ENCODE results near the gene DAAM1.

DAAM1 gene

DNA sequence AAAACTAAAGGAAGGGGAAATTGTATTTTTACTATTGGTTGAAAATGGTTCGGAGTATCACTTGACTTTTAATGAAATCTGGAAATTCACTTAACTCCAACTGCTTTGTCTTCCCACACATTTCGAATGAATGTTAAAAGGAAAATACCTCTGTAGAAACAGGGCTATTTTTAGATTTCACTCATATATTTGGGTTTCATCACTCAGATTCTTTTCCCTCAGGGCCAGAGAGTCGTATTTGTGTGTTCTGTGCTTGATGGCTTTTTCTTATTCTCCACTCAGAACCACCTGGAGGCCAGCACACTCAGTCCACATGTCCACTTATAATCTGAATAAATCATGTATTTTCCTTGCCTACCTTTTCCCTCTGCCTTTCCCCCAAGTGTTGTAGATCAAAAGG is 40.0 kb downstream of the DAAM1 start:
- DNase-seq = no peak

DNA sequence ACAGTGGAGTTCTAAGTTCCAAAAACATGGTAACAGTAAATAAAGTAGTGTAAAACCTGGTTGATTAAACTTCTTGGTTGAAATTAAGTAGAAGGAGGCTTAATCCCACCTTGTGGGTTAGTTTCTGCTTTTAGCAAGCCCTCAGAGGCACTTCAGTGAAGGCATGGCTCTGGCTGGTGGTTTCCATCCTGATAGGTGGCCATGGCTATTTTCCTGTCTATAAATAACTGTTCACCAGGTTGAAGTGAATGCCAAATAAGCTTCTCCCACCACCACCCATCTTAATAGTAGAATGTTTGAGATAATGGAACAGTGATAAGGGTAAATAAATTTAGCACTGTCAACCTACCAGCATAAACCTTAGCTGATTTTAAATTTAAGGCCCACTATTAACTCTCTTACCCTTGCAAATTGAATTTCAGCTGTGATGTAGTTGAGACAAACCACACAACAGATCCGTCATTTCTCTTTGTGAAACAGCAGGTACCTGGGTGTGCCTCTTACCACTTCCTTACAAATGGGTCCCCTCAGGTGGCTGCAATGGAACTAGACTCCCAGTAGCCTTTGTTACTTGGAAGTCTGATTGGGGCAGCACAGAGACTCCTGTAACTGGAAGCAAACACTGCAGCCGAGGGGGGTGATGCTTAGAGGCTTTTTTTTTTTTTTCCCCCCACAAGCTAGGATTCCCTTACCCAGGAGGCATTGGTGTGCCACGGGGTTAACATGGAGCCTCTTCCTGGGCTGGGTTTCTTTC is 41.4 kb downstream of the DAAM1 start:
- no peak for DNase-seq

DNA sequence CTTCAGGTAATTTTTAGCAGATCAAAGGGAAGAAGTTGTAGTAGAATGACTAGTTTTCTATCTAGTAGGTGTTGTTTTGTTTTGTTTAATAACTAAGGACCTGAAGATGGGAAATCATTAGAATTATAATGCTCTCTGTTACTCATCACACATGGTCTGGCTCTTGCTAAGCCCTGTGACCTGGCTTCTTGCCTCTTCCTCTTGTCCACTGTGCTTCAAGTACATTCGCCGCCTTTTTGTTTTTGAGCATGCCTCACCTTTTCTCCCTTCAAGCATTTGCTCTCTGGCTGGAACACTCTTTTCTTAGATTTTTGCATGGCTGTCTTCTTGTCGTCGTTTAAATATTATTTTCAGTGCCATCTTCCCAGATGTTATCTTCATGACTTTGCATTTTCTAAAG is 47.7 kb downstream of the DAAM1 start:
- no peak for DNase-seq

DNA sequence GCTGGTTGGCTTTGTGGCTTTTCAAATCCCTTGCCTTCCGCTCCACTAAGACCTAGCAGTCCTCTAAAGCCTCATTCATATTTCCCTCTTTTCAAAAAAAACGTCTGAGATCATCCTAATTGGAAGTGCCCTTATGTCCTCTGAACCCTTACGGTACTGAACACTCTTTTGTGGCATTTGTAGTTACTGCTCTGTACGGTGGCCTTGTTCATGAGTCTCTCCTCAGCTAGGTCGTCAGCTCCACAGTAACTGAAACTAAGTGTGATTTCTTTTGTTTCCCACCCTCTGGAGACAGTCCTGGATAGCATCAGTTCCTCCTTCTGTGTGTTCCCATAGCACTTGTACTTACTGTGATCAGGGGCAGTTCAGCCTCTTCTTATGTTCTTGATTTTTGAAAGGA is 49.7 kb downstream of the DAAM1 start:
- no peak for DNase-seq

DNA sequence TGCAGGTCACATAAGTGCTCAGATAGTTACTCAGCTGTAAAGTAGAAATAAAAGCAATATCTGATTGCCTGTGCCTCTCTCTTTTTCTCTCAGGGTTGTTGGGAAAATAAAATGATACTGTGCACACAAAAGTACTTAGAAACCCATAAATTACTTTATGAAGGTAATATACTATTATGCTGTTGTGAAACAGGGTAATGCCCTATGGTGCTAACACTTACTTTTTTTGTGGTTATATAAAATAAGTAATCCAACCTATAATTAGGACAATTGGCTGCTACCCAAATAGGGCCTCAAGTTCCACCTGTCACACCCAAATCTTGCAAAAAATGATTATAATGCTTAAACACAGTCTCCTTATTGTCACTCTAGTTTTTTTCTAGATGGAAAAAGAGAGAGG is 50.6 kb downstream of the DAAM1 start:
- DNase-seq = no peak

DNA sequence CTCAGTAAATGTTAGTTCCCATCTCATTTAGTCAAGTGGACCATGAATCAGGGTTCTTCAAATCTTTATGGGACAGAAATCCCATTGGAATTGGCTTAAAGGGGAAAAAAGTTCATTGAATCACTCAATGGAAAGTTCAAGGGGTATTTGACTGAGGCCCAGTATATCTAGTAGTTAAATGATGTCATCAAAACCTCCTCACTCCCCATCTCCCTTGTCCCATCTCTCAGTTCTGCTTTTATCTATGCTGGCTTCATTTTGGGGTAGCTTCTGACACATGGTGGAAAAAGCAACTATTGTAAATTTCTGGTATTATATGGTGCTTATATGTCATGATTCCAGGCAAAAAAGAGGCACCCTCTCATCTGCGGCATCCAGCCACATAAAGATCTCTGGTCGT is 51.9 kb downstream of the DAAM1 start:
- no peak for DNase-seq

DNA sequence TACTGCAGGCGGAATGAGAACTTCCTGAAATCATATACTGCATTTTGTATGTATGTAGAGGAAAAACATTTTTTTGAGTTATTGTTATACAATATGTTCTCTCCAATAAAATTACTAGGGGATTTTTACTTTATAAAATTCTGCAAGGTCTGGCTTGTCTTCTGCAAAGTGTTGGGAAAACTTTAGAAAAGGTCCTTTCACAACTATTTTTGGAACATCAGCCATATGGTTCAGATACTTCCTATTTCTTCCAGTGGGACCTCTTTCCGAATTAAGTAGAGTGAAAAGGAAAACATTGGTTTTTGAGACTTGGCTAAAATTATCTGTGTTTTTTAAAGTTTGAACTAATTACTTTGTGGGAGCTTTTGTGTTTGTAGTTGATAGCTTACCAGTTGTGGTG is 52.7 kb downstream of the DAAM1 start:
- no peak for DNase-seq

DNA sequence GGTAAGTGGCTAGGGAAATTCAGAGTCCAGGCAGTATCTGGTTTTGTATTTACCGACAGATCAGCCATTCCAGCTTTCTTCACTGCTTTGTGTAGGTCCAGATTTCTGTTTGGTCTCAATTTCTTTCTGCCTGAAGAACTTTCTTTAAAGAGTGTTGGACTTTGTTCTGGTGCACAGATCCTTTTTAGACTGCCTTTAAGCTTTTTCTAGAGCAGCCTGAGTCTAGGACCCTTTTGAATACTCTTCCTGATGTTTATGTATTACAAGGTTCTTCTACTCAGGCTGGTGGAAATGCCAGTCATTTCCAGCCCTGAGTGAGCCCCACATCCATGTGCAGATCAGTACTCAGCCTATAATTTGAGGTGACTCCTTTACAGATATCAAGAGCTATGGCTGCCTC is 54.7 kb downstream of the DAAM1 start:
- no peak for DNase-seq

DNA sequence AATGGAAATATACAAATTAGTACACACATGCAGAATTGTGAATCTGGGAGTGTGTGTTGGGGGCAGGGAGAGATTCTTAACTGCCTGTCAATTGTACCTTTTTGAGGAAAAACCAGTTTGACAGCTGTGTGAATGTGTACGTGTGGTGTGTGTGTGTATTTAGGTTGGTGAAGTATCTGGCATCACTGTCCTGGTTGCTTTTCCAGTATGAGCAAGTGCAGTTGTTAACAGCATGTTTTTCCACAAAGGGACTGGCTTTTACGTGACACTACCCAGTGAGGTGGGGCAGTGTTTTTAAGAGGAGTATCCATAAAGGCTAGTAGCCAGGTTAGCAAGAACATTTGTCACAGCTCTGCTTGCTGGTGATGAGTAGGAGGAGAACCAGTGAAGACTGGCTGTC is 56.1 kb downstream of the DAAM1 start:
- DNase-seq = no peak

DNA sequence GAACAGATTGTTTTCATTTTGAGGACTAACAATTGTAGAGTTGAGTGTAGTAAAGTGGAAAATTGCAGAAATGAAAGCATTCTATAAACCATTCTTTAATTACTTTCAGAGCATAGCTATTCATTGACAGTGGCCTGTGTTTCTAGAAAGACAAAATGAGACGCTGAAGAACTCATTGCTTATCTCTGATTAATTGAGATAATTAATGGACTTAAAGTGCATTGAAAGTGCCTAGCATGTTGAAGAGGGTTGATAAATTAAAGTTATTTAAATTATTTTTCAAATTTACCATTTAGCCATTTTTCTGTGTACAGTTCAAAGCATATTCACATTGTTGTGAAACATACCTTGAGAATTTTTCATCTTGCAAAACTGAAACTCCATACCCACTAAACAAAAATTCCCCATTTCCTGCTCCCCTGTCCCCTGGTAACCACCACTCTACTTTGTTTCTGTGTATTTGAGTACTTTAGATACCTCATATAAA is 57.4 kb downstream of the DAAM1 start:
- no peak for DNase-seq

DNA sequence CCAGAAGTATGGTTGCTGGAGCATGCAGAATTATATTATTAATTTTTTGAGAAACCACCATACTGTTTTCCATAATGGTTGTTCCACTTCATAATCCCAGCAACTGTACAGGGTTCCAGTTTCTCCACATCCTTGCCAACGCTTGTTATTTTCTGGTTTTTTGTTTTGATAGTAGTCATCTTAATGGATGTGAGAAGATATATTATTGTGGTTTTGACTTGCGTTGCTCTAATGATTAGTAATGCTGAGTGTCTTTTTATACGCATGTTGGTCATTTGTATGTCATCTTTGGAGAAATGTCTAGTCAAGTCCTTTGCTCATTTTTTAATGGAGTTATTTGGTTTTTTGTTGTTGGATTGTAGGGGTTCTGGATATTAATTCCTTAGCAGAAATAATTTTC is 58.1 kb downstream of the DAAM1 start:
- DNase-seq = no peak

DNA sequence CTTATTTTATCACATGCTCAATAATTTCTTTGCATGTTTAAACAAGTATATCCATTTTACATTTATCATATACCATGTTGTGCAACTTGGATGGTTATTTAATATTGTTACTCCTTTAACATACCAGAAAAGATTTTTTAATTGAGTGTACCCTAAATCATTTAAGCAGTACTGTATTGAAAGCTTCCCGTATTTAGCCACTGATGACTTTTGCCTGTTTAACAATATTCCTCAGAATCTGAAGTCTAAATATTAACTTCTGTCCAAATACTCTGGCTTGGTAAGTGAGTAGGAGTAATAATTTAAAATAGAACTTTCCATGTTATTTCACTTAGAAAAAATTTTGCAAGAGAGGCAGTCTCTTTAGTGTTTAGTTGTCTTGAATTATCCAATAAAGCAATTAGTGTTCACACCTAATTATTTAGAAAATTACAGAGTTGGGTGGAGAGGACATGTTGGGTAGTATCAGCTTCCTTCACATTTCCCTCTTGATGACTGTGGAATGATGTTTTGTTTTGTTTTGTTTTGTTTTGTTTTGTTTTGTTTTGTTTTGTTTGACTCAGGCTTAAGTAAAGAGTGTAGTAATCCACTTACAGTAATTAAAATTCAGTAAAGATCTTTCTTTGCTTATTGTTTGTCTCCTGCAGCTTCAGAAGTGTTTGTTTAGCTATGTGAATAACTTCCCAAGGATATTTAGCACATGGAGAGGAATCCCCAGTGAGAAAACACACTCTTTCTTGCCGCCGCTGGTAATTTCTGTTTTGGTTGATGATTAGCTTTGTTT is 59.5 kb downstream of the DAAM1 start:
- DNase-seq = no peak

DNA sequence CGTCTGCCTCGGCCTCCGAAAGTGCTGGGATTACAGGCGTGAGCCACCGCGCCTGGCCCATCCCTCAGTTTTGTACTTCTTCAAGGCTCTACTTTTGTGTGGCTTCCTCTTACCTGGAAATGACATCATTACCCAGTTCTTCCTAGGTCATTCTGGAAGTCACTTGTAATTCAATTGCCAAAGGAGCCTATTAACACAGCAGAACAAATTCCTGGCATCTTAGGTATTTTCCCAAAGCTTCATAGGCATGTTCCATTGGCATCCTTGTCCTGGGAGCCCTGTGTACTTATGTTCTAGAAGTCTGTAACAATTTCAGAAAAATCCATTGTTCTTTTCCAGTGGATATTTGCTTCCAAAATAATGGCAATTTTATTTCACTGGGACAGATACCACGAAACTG is 60.6 kb downstream of the DAAM1 start:
- no peak for DNase-seq

DNA sequence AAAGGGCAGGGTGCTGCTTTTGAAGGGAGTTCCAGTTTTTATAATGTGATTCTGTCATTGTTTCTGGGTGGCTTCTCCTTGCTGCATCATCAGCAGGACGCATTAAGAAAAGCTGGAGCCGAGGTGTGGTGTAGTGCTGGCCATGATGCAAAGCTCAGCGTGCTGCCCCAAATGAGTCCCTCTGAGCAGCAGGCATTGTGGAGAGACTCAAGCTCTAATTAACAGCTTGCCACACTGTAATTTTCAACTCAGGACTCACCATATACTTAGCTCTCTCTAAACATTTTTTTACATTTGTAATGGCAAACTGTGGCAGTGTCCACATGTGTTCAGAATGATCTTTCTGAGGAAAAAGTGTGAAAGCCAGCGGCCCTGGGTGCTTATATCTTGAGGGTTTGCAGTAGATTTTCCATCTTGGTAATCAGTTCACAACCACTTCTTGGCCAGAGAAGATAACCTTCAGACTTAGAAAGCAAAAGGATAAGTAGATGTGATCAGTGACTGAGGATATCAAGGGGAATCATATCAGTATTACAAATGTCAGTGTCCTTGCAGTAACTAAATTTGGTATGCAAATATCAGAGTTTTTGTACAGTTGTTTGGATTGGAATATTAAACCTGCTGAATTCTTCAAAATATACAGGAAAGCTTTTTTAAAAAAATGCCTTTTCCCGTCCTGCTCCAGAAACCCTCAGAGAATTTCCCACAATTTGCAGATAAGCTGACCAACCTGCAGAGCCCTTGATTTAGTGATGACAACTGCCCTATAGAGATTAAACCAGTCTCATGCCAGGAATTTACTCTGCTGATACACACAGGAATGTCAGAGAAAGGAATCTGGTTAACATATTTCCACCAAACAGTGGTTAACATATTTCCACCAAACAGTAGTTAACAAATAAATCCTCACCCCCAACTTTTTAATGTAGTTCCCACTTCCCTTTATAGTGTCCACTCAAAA is 63.6 kb downstream of the DAAM1 start:
- no peak for DNase-seq

DNA sequence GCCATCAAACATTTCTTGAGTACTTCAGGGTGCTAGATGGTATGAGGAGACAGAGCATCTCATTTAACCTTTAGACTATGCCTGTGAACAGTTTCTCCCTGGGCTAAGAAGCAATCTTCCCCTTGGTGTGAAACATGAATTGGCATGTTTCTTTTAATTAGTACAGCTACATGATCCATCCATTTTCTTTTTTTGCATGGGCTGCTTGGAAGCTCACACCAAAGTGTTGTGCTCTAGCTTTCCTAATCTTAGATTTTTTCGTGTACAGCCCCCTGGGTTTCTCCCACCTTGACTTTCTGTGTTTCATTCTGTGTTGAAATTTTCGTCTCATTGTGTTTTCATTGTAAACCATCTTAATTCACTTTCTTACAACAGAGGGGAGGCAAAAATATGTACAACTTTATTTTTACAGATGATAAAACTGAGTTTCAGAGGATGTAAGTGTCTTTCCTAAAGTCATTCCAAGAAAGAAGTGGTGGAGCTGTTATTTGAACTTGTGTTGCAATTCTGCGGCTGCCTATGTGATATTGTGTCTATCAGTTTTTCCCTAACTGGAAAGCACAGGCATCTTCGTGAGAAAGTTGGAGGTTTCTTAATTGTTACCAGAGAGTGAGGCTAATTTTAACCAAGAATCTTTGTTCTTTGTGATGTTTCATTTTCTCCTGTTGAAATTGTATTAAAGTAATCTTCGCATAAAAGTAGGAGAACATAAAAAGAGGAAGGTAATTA is 64.5 kb downstream of the DAAM1 start:
- no peak for DNase-seq

DNA sequence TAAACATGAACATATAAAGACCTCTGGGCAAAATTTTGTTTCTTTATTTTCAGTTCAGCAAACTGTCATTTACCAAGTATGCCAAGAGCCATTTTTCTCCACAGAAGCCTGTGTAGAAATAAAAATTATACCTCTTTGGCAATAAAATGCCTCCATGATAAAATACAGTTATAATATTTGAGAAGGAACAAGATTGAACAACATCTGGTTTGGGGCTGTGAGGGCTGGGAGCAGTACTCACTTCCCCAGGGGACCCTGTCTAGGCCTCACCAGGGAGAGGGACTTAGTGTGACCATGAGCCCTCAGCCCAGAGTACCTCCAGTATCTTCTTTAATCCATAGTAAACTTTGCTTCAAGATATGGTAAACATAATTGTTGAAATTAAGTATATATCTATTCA is 65.1 kb downstream of the DAAM1 start:
- DNase-seq = no peak

DNA sequence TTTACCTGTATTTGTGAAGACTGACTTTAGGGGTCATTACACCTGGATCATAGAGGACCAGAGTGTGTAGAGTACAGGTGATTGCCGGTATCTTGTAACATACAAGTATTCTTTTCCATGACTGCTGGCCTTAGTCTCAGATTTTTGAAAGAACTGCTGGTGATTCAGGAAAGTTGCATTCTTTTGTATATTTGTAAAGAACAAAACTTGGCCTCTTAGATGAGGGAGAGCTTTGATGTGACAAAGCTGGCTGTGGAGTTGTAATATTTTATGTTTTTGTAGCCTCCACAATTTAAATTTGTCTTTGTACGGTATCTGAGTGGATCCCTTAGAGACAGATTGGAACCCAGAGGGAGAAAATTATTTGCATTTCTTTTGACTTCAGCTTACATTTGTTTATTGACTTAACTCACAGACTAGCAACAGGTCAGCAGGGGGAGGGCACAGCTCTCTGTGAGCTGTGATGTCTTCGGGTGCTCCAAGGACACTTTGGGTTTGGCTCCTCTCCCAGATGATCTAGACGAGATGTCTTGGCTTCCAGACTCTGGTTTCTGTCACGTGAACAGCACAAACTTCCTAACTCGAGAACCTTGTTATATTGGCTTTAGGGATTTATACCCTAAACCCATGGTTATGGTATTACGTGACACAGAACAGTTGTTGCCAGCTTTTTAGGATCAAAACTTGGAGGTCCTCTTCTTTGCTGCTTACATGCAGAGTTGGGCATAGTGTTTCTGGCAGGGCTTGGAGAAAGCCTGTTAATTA is 65.9 kb downstream of the DAAM1 start:
- no peak for DNase-seq

DNA sequence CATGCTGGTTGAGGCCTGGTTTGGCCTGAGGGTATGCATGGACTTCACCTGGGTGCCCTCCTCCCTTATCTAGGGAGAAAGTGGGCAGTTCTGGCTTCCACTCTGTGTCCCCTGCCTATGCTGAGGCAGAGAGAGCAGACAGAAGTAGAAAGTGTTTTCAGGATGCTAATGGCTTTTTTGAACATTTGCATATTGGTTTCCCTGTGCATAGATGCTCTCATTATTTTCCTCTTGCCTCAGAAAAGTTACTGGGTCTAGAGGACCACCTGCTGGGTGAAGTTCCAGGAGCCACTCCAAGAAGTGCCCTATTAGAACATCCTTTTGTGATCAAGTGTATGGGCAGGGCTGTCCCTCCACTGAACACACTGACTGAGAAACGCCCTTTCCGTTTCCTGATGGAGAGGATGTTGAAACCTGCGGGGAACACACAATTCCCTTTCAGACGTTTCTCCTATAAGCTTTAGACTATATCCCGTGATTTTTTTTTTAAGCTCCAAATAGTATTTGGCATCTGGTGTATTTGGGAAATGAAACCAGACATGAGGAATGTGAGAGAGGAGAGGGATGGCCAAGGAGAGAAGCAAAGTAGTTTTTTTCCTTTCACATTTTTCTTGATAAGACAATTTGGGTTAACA is 66.6 kb downstream of the DAAM1 start:
- no peak for DNase-seq

DNA sequence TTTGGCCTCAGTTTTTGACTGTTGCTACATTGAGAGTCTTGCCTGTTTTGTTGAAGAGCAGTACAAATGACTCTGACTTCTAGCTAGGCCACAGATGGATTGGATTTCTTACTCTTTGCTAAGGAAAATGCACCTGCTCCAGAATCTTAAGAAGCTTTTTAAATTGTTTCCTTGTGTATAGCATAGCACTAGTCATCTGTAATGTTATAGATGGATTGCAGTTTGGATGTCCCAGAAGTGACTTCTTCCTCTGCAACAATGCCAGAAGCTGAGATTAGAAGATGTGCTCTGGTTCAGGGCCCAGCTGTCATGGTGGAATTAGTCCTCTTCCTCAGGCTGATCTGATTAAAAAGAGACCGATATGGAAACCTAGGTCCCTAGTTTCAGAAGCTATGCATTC is 67.9 kb downstream of the DAAM1 start:
- DNase-seq = no peak

DNA sequence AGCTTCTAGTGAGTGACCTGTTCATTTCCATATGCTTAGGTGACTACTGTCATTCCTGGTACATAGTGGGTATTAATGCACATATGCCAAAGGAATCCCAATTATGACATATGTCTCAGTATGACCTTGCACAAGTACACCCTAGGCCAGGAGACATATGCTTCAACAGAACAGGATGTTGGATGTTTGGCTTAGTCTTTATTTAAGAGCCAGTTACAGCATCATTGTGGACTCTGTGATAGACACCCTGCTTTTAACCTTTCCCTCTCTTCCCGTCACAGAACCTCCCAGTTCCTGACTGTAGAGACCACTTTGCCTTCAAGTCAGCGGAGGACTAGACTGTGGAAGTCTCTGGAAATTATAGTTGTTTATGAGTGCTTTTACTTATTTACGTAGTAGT is 72.9 kb downstream of the DAAM1 start:
- no peak for DNase-seq

DNA sequence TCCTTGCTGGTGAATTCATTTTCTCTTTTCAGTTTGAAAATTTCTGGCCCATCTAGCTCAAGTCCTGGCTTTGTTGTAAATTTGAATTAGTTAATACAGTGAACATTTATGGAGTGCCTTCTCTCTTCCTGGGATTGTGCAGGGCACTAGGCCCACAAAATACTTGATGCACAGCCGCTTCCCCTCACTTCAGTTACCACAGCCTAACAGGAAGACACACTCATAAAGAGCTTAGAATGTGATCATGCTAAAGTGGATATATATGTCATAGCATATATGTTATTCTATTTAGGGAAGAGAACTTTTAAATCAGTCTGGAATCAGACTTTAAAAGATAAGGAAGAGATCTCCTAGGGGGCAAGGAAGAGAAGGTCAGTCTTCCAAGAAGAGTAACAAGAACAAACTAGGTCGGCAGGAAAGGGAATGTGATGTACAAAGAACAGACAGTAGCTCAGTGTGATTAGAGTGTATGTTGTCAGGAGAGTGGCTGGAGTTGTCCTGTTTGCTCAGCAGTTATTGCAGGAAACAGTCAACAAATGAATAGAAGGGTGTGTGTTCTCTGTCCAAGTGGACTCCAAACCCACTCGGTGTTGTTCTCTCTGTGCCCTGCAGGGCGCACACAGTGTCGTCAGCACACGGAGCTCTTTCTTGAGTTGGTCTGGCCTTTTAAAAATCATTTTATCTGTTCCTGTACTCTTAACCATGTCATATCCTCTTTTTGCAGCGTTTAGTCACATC is 74.4 kb downstream of the DAAM1 start:
- no peak for DNase-seq
